ENCODE results near the gene FOXN3.
A peak's percentile ranks its signal among the peaks of the same experiment; 100 is the strongest.
"Not testable (repeated sequence)": the region's sequence is repeated elsewhere in the genome, so short reads cannot be mapped to it uniquely, and the experiment has no call there.

Gene FOXN3

DNA sequence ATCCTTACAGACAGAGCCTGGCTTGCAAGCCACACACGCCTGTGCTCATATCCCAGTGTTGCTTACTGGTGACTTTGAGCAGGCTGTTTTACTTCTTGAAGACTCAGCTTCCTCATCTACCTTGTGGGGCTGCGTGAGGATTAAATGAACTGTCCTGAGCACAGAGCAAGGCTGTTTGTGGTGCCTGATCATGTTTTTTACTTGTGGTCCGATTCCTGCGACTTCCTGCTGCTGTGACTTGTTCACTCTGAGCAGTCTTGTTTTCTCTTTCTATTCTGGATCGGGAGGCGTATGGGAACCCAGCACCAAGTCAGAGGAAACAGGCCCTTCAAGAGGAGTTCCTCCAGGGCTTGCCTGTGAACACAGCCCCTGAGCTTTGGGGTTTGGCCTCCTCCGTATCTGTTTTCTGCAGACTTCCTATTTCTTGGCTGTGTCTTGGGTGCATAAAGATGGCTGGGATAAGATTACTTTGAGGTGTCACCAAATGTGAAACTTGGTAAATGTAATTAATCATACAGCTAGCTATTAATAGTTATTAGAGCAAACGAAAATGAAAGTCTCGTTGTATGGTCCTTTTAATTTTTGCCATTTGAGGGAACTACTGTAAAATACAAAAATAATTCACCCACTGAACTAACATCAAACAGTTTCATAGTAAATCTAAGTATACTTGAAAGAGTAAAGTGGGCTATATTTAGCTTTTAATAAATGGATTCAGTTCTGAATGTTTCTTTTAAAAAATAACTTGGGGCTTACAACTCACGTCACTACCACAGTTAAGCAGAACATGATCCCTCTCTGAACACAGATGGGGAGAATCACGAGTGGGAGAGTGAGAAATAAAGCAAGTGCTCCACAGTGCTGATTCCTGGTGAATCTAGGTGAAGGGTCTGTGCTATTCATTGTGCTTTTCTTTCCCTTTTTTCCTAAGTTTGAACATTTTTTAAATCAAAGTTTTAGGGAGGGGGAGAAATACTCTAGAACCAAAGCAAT lies 251.5 kb downstream of the FOXN3 start:
- DNase-seq (ENCODE audit: low read depth in 2 of 2) = no peak

DNA sequence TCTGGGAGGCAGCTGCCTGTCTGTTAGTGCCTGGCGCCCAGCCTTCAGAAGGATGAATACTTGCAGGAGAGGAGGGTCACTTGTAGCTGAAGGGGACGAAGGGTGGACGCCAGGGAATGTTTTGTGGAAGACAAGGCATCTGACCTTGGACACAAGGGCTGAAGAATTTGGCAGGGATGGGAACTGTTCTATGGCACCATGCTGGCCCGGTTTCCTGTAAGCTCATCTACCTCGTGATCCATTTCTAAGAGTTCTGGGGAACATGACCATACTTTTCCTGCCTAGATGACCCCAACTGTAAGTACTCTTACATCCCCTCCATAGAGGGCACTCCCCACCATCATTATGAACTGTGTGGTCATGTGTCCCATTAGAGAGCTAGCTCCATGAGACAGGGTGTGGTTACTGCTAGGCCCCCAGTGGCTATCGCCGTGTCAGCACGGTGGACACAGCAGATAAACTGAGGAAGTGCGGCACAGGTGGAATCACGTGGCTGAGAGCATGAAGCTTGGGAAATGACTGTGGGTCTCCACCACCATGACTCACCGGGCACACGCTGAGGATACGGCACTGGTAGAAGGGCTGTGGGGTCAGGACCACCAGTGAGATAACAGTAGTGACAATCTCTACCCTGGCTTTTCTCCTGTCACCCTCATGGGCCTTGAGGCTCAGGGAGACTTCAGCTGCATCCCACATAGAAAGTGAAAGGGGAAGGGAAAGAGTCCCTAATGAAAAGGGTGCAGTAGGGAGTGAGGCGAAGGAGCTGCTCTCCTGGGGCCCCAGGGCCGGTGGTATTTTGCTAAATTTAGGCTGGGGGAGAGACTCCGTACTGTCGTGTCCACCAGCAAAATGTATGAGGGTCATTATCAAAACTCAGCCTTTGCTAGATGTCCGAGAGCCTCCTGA lies 252.6 kb downstream of the FOXN3 start:
- no peak for DNase-seq (ENCODE audit: low read depth in 2 of 2)

DNA sequence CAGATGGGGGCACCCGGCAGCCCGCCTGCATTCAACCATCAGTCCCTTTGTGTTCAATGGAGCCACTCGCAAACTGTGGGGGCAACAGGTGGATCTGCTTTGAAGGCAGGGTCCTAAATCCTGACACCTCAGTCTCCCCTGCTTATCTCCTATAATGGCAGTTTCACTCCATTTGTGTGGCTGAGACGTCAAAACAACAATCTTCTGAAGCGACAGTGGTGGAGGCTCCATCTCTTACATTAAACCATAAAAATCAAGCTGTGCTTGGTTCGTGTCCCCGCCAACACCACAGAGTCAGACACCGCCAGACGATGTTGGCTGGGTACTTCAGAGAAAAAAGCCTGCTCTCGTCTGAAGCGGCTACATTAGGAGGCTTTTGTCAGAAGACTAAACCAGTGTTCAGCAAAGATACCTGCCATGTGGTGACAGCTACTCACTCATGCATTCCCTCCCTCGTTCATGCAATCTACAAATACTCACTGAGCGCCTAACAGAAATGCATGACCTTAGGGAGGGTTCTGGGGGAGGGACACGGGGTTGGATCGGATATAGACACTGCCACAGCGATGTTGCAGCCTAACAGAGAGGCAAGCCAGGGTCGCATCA lies 253.9 kb downstream of the FOXN3 start:
- DNase-seq (ENCODE audit: low read depth in 2 of 2) = no peak

DNA sequence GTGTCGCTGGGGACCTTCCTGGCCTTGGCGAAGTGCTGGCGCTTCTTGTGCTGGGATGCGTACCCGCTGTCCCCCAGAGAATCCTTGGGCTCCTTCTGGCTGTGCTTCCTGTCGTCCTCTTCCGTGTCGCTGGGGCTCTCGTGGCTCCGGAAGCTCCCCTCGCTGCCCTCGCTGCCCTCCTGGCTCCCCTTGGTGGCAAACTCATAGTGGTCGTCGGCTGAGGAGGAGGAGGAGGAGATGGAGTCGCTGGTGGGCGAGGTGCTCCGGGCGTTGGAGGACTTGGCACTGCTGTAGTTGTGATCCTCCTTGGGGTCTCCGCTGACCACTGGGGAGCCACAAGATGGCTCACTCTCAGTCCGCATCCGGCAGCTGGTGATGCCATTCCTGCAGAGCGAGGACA lies 254.4 kb downstream of the FOXN3 start:
- DNase-seq (ENCODE audit: low read depth in 2 of 2) = no peak

DNA sequence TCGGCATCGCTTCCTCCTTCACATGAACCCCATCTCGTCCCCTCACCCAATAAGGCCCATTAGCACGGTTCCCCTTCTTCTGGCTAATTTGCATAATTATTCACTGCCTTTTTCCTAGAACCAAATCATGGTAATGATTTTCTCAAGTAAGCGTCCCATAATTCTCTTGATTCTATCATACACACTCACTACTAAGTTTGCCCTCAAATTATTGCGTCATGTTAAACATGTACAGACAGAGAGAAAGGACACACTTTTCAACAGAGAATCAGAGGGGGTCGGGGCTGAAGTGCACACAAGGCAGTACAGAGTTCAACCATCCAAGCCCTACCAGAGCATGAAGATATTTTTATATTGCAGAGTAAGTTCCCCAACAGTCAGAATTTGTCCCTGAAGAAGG lies 256.6 kb downstream of the FOXN3 start:
- no peak for DNase-seq (ENCODE audit: low read depth in 2 of 2)

DNA sequence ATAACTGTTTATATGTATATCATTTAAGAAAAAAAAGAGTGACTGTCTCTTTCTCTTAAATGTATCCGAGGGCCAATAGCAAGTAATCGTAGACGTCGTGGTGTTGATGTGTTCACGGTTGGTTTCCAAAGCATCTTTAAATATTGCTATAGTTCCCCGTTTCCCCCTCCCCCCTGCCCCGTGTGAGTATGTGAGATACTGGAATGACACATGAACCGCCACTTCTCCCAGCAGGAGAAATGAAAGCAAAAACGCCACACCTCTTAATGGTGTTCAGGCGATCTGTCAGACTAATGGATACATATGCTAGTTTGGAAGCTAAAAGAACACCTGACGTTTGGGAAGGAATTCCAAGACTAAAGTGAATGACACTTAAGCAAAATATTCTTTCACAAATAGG lies 258.3 kb downstream of the FOXN3 start:
- no peak for DNase-seq (ENCODE audit: low read depth in 2 of 2)

DNA sequence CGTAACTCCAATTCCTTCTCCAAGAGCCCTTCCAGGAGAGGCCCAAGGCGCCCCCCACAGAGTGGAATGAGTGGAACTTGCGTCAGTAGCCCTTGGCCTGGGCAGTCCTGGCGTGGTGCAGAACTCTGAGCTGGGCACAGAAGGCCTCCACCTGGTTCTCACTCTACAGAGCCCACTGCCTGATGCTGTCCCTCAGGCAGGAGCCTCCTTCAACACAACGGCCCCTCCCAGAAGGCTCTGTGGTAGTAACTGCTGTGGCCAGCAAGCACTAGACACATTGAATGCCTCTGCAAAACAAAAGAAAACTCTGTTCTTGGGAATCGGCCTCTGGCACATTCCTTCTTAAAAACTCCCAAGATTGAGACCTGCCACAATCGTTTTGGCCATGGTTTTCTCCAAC lies 258.9 kb downstream of the FOXN3 start:
- not testable (repeated sequence) for DNase-seq (ENCODE audit: low read depth in 2 of 2)

DNA sequence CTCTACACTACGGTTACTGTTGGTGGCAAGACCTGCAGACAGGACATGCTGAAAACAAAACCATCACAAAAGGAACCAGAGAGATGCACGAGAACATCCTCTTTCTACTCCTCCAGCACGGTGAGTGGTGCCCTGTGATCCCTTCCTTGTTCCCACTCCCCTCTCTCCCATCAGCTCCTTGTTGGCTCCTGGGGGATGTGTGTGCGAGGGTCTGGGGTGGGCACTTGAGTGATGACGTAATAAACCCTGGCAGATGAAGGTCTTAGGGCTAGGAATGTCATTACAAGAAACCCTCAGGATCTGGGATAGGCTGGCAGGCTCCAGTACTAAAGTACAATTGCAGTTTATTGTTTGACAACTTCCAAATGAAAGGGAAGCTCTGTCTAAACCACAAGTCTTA lies 261.5 kb downstream of the FOXN3 start:
- no peak for DNase-seq (ENCODE audit: low read depth in 2 of 2)

DNA sequence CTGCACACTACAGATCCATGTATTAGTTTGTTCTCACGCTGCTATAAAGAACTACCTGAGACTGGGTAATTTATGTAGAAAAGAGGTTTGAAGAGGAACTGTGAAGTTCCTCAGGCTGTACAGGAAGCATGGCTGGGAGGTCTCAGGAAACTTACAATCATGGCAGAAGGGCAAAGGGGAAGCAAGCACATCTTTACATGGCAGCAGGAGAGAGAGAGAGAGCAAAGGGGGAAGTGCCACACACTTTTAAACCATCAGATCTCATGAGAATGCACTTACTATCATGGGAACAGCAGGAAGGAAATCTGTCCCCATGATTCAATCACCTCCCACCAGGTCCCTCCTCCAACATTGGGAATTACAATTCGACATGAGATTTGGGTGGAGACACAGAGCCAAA lies 265.3 kb downstream of the FOXN3 start:
- DNase-seq (ENCODE audit: low read depth in 2 of 2) = not testable (repeated sequence)

DNA sequence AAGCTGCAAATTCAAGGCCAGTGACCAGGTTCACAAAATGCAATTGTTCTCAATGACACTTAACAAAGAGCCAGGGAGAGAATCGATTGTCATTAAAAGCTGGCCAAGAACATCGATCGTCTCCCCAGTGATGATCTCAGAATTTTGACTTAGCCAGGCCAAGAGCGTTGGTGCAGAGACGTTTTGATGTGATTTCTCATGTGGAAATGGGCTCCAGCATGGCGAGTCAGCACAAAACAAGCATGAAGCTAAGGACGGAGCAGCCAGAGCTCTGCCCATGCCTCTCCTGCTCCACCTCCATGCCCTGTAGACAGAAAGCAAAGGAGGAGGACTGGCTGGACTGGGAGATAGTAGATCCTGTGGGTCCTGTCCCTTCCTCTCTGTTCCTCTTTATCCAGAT lies 270.8 kb downstream of the FOXN3 start:
- DNase-seq (ENCODE audit: low read depth in 2 of 2) = no peak

DNA sequence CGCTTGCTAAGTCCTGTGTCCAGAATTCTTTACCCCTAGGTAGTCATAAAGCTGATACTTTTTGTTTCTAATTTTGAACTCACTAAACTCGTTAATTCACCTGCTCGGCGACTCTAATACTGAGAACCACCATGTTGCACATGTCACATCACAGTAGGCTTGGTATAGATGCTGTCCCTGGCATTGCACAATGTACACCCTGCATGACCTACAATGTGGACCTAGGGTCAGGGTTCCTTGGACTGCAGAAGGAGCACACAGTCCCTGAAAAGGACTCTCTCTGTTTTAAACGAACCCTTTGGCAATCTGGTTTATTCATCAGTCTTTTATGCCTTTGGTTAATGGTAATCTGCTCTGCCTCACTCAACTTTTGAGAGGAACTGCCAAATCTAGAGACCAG lies 272.4 kb downstream of the FOXN3 start:
- no peak for DNase-seq (ENCODE audit: low read depth in 2 of 2)

DNA sequence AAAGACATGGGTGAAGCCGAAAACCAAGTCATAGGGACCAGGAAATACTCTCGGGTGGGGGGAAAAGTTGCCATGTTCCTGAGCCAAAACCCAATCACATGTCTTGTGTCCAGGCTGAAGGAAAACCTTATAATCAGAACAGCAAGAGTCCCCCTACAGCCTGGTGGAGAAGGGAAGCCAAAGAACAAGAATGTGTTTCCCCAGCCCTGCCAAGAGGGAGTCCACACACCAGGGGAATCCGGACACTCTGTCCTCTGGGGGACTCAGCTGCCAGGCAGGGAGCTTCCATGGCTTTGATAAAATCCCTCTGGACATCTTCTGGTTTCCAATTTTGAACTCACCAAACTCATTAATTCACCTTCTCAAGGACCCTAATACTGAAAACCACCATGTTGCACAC lies 273.0 kb downstream of the FOXN3 start:
- DNase-seq (ENCODE audit: low read depth in 2 of 2) = no peak

DNA sequence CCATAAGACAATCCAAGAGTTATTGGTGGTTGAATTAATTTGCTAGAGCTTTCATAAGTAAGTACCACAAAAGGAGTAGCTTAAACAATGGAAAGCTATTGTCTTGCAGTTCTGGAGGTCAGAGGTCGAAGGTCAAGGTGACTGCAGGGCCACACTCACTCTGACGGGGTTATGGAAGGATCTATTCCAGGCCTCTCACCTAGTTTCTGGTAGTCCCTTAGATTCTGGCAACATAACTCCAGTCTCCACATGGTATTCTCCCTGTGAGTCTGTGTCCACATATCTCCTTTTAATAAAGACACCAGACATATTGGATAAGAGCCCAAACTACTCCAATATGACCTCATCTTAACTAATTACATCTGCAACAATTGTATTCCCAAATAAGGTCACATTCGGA lies 273.4 kb downstream of the FOXN3 start:
- DNase-seq (ENCODE audit: low read depth in 2 of 2) = peak in 1 of 2 experiments; percentile 5

DNA sequence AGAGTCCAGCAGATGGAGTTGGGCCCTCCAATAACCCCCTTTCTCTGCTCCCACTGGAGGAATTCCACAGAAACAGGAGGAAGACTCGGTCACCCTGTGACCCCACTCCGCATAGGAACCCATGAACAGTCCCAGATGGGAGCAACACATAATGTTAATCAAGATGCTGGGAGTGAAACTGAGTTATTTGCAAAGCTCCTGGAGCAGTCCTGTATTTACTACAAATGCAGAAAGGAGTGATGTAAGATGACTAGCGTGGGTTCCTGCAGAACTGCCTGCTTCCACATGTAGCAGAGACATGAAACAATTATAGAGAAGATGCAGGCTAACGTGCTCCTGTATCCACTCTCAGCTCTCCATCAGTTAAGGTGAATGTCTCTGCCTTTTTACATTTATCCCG lies 274.7 kb downstream of the FOXN3 start:
- no peak for DNase-seq (ENCODE audit: low read depth in 2 of 2)

DNA sequence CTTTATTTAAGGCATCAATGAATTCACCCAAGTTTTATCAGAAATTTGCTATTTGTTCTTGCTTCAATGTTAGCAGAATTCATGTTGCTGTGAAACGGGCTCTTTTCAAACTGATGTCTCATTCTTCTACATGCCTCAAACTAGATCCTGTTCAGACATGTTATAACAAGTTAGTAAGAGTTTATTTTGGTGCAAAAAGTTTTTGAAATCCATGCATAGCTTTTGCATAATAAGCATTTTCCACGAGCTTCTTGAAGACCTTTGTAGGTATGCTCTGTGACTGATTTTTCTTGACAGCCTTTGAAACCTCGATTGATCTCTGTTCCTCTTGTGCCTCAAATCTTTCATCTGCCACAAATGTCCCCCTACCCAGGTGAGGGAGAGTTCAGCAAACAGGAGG lies 275.2 kb downstream of the FOXN3 start:
- no peak for DNase-seq (ENCODE audit: low read depth in 2 of 2)

DNA sequence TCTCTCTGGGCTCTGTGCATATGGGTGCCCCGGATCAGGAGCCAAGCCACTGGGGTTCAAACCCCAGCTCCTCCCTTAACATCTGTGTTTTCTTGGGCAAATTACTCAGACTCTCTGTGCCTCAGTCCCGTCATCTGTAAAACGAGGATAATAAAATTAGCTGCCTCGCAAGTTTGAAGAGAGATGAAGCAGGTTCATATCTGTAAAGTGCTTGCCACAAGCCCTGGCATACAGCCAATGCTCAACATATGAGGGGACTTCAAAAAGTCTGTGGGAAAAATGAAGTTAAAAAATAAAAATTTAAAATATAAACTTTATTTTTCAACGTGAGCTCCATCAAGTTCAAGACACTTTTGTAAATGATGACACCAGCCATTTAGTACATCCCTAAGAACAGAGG lies 276.7 kb downstream of the FOXN3 start:
- DNase-seq (ENCODE audit: low read depth in 2 of 2) = no peak

DNA sequence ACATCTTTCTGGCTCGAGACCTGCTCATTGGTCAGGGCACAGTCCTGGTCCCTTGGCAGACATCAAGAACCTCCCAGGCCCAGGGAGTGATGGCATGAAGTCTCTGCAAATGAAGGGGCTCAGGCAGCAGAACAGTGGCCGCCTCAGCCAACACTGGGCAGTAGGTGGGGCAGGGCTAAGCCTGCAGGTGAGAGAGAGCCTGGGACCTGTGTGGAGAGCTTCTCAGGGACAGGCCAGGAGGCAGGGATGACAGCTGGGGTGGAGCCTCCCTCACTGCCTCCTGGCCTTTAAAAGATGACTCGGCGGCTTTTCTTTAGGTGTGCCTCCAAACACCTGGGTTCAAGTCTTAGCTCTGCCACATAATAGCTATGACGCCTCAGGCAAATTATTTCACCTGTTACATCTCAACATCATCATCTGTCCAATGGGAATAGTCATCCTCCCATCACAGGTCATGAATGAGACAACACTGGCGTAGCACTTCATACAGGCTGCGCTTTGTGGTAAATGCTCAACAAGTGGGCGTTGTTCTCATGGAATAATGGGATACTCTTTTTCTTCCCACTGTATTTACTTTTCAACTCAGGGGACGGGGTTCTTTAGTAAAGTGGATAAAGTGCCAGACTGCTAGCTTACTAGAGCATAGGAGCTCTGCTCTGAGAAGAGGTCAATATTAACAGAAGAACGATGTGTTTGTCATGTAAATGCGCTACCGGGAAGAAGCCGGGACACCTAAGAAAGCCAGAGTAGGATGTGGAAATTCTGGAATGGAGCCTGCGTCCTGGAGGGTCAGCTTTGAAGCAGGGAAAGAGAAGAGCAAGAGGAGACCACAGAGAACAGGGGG lies 277.4 kb downstream of the FOXN3 start:
- DNase-seq (ENCODE audit: low read depth in 2 of 2) = no peak

DNA sequence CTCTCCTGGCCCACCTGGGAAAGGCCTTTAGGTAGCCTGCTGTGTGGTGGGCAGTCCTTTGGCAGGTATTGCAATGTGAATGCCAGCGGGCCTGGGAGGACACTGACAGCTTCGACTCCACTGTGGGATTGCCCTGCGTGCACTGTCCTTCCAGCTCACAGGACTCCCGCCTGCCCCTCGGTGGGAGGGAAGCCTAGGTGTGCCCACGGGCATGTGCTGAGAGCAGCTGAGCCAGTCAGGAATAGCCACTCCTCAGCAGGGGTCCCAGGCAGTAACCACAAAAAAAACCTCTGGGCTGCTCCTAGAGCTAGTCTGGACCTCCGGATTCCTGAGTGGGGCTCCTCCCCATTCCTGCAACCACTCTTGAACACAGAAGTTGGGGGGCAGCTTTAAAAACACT lies 278.2 kb downstream of the FOXN3 start:
- DNase-seq (ENCODE audit: low read depth in 2 of 2) = no peak

DNA sequence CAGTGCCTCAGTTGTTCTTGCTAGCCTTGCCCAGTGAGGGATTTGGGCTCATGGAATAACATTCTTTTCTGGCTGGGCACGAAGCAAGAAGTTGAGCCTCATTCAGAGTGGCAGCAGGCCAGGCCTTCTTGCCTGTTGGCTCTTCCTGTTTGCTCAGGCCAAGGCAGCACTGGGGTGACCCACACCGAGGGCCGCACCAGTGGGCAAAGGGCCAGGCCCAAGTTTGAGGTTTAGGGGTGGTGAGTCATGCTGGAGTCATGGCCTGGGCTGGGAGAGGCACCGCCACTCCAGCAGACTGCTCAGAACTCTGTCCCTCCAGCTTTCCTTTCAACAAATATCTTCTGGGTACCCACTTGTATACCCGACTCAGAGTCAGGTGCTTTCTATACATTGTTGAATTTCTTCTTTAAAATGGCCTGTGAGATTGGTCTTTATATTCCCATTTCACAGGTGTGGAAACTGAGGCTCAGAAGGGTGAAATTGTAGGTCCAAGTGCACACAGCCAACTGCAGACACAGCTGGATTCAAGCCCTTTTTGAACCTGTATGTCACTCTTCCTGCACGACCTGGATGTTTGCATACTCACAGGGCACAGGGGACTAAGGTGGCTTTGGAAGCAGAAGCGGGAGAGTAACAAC lies 279.4 kb downstream of the FOXN3 start:
- DNase-seq (ENCODE audit: low read depth in 2 of 2) = peak; percentile 12 to 14

DNA sequence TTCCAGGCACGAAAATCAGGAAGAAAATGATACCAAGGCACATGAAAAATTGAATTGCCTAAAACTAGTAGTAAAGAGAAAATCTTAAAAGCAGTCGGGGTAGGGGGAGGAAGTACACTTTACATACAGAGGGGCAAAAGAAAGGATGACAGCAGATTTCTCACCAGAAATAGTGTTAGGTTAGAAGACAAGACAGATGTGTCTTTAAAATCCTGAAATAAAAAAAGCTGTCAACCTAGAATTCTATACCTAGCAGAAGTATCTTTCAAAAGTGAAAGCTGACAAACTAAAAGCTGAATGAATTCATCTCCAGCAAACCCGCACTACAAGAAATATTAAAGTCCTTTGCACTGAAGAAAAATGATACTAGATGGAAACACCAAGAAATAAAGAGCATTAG lies 280.4 kb downstream of the FOXN3 start:
- DNase-seq (ENCODE audit: low read depth in 2 of 2) = no peak

DNA sequence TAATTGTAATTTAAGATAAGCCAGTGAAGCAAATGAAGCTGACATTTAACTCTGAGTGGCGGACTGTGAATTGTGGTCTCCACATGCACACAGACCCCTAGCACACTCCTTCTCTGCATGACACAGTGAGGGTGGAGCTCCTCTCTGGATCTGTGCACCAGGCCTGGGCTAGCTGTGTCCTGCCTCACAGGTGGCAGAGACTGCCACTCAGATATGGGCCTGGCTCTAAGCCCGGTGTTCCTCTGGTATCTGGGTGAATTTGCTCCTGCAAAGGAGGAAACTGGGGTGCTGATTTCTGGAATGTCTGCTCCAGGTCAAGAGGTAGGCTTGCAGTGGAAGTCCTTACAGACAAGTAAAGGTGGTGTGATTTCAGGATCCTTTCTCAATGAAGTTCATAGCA lies 282.4 kb downstream of the FOXN3 start:
- DNase-seq (ENCODE audit: low read depth in 2 of 2) = no peak

All from fibroblast of skin of left biceps (primary cell).